Thymus (tissue), 11 donors: ENCODE data around the gene RAP1GAP2. TPM values are rescaled to one million over a fixed set of nuclear protein-coding genes. Genes with fewer than 3 reads are reported as not detected.

Source experiments
- DNase-seq, 9 donors: peaks; one replicate each; pipeline ENCODE4 v3.0.0-alpha.2; 2013; ENCODE audit warnings: low spot score in 9 of 9, low read depth in 6 of 9, missing footprints in 1 of 9
- H3K27ac ChIP-seq, 2 donors: one replicate each; pipeline ENCODE4 v1.5.1; 2013; ENCODE audit warnings: control low read depth in 1 of 2, low read depth in 1 of 2, low read length in 1 of 2, mild to moderate bottlenecking in 1 of 2, moderate library complexity in 1 of 2
- H3K27me3 ChIP-seq, 2 donors: one replicate each; pipeline ENCODE4 v1.5.1; 2013; ENCODE audit warnings: low read length in 1 of 2; ENCODE audit not compliant: control insufficient read depth in 2 of 2, insufficient read depth in 1 of 2
- H3K36me3 ChIP-seq, 2 donors: one replicate each; pipeline ENCODE4 v1.5.1; 2013; ENCODE audit warnings: low read length in 1 of 2, mild to moderate bottlenecking in 1 of 2, moderate library complexity in 1 of 2; ENCODE audit not compliant: control insufficient read depth in 2 of 2, insufficient read depth in 2 of 2
- H3K4me1 ChIP-seq, 2 donors: one replicate each; pipeline ENCODE4 v1.5.1; 2013; ENCODE audit warnings: low read length in 2 of 2; ENCODE audit not compliant: control insufficient read depth in 2 of 2, insufficient read depth in 2 of 2
- H3K4me3 ChIP-seq, 2 donors: one replicate each; pipeline ENCODE4 v1.5.1; 2013; ENCODE audit warnings: low read length in 2 of 2, control low read depth in 1 of 2, mild to moderate bottlenecking in 1 of 2
- H3K9me3 ChIP-seq, 2 donors: one replicate each; pipeline ENCODE4 v1.5.1; 2013; ENCODE audit warnings: low read length in 1 of 2, mild to moderate bottlenecking in 1 of 2; ENCODE audit not compliant: control insufficient read depth in 2 of 2, insufficient read depth in 1 of 2
- WGBS: extraction: QIAGEN DNeasy Blood & Tissue Kit; methylation state at CpG from one replicate; pipeline ENCODE4 v1.1.7; 2013; 5-methylcytosine and 5-hydroxymethylcytosine counted together
- polyA plus RNA-seq: library from polyadenylated mRNA; stranded (reverse); fragments of 200-250 nt; gene quantifications from one replicate; pipeline ENCODE4 v1.2.3, GENCODE V29; 2013
- total RNA-seq: library from RNA; stranded (reverse); fragments of 120-200 nt; gene quantifications from one replicate; pipeline ENCODE4 v1.2.4, GENCODE V29; 2013
- donor health status: healthy.

Gene RAP1GAP2
- total and polyA plus RNA-seq, 2 donors = 1.6 to 3.8 TPM

DNA sequence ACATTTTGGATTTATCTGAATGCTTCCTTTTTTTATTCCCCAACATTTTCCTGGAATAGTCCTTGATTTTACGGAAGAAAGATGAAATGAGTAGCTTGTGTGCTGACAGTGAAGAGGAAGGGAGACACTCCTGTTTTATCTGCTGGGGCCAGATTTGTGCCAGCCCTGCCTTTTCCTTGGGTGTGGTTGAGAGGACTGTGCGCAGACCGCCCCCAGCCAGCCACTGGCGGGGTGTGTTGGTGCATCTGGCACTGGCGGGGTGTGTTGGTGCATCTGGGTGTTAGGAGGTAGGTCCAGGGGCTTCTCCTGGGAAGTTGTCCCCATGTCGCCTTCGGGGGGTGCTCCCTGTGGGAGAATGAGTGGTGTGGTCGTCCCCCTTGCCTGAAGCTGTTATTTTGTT is 39.5 kb downstream of the RAP1GAP2 start:
- Histone ChIP-seq H3K36me3 (no peaks in the 10 kb centered on the region), H3K27ac (no peak overlapping the region), H3K9me3 (no peaks in the 10 kb centered on the region), H3K4me1 (no peaks in the 10 kb centered on the region), H3K4me3 (no peak overlapping the region), H3K27me3 (peaks cover 0 to 3% of the 10 kb centered on the region in 2 donors)
- WGBS = 96% methylated on average over 8 of the region's 8 CpGs
- DNase-seq = no peak

GRCh38 chr17:2837147-2837561 is 40.9 kb downstream of the RAP1GAP2 start:
- H3K36me3 ChIP-seq = no peaks in the 10 kb centered on the region
- H3K9me3 ChIP-seq = no peaks in the 10 kb centered on the region
- H3K4me1 ChIP-seq = no peaks in the 10 kb centered on the region
- peaks cover 0 to 3% of the 10 kb centered on the region in 2 donors for H3K27me3 ChIP-seq
- DNase-seq = peak in 1 of 9 donors; percentile 54
- H3K4me3 ChIP-seq = no peak overlapping the region
- 63% methylated on average over 10 of the region's 10 CpGs for WGBS
- H3K27ac ChIP-seq = no peak overlapping the region

- Histone ChIP-seq H3K27ac (no peak overlapping the region), H3K36me3 (no peaks in the 10 kb centered on the region), H3K9me3 (no peaks in the 10 kb centered on the region), H3K4me1 (no peaks in the 10 kb centered on the region), H3K27me3 (no peaks in the 10 kb centered on the region), H3K4me3 (no peak overlapping the region)
- 87% methylated on average over 5 of the region's 5 CpGs for WGBS
- no peak for DNase-seq
Measured at GRCh38 chr17:2841606-2842005, 45.4 kb downstream of the RAP1GAP2 start.

DNA sequence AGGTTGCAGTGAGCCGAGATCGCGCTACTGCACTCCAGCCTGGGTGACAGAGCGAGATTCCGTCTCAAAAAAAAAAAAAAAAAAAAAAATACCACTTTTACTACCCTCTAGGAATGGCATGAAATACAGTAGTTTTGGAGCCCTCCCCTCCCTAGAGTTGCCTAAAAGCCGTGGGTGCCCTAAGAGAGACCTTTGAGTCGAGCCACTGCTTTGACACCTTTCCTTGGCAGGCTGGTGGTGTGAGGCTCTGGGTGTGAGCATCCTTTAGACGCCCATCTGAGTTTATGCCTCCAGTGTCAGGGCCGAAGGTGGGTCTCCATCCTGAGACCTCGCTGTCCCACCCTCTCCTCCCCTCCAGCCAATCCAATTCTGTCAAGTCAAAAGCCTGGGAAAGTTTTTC is 46.2 kb downstream of the RAP1GAP2 start:
- no peak overlapping the region for H3K27ac ChIP-seq
- no peak for DNase-seq
- no peaks in the 10 kb centered on the region for H3K9me3 ChIP-seq
- H3K4me3 ChIP-seq = no peak overlapping the region
- H3K4me1 ChIP-seq = peaks cover 0 to 5% of the 10 kb centered on the region in 2 donors
- no peaks in the 10 kb centered on the region for H3K27me3 ChIP-seq
- no peaks in the 10 kb centered on the region for H3K36me3 ChIP-seq
- WGBS = 98% methylated on average over 10 of the region's 10 CpGs

DNA sequence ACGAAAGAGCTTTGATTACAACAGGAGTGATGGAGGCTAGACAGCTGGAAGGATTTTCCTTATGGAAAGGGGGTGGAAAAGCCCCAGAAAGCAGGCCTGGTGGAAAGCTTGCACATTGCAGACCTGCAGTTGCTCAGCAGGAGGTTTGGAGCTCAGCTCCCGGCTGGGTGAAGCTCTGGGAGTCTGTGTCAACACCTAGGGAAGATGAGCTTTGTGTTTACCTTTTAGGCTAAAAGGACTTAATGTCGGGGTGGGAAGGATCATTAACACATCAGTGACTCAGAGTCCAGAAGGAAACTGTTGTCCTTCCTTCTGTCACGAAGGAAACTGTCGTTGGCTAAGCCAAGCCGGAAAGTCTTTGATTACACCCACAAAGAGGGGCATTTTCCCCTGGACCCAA is 48.2 kb downstream of the RAP1GAP2 start:
- no peaks in the 10 kb centered on the region for H3K9me3 ChIP-seq
- no peak for DNase-seq
- H3K4me3 ChIP-seq = no peak overlapping the region
- WGBS = 91% methylated on average over 6 of the region's 6 CpGs
- H3K27ac ChIP-seq = no peak overlapping the region
- peaks cover 4 to 19% of the 10 kb centered on the region in 2 donors for H3K4me1 ChIP-seq
- no peaks in the 10 kb centered on the region for H3K36me3 ChIP-seq
- peaks cover 0 to 6% of the 10 kb centered on the region in 2 donors for H3K27me3 ChIP-seq

GRCh38 chr17:2847381-2848333 is 51.4 kb downstream of the RAP1GAP2 start:
- Histone ChIP-seq H3K4me3 (no peak overlapping the region), H3K27ac (no peak overlapping the region), H3K9me3 (no peaks in the 10 kb centered on the region), H3K27me3 (peaks cover 7 to 28% of the 10 kb centered on the region in 2 donors), H3K36me3 (no peaks in the 10 kb centered on the region), H3K4me1 (peaks cover 5 to 26% of the 10 kb centered on the region in 2 donors)
- 31% methylated on average over 17 of the region's 17 CpGs for WGBS
- DNase-seq = peak in 1 of 9 donors; percentile 51

- no peaks in the 10 kb centered on the region for H3K36me3 ChIP-seq
- no peak overlapping the region for H3K27ac ChIP-seq
- no peak for DNase-seq
- 83% methylated on average over 13 of the region's 13 CpGs for WGBS
- H3K27me3 ChIP-seq = peaks cover 18 to 40% of the 10 kb centered on the region in 2 donors
- H3K4me1 ChIP-seq = peaks cover 10 to 32% of the 10 kb centered on the region in 2 donors
- no peak overlapping the region for H3K4me3 ChIP-seq
- H3K9me3 ChIP-seq = no peaks in the 10 kb centered on the region
Measured at GRCh38 chr17:2849327-2849670, 53.1 kb downstream of the RAP1GAP2 start.

- Histone ChIP-seq H3K9me3 (no peaks in the 10 kb centered on the region), H3K4me1 (peaks cover 13 to 42% of the 10 kb centered on the region in 2 donors), H3K4me3 (no peak overlapping the region), H3K27me3 (peaks cover 24 to 57% of the 10 kb centered on the region in 2 donors), H3K36me3 (no peaks in the 10 kb centered on the region), H3K27ac (no peak overlapping the region)
- WGBS = 78% methylated on average over 6 of the region's 6 CpGs
- DNase-seq = no peak
Measured at GRCh38 chr17:2850991-2851390, 54.8 kb downstream of the RAP1GAP2 start.

GRCh38 chr17:2851615-2852014 is 55.4 kb downstream of the RAP1GAP2 start:
- Histone ChIP-seq H3K27me3 (peaks cover 24 to 63% of the 10 kb centered on the region in 2 donors), H3K4me1 (peaks cover 16 to 48% of the 10 kb centered on the region in 2 donors), H3K4me3 (no peak overlapping the region), H3K36me3 (no peaks in the 10 kb centered on the region), H3K27ac (no peak overlapping the region), H3K9me3 (no peaks in the 10 kb centered on the region)
- 56% methylated on average over 4 of the region's 4 CpGs for WGBS
- DNase-seq = no peak
